GM12878 (cell line): ENCODE measurements around the gene PPIL6. TPM values are rescaled to one million over a fixed set of nuclear protein-coding genes. Genes with fewer than 3 reads are reported as not detected.
A peak's percentile ranks its signal among the peaks of the same experiment; 100 is the strongest.

ENCODE experiments used
- DPF2 ChIP-seq: fragments of 450-650 bp; IDR thresholded peaks from 2 replicates; pipeline ENCODE4 v1.6.1; 2017; ENCODE audit warnings: mild to moderate bottlenecking
- EED ChIP-seq: sonication (generic); IDR thresholded peaks from 2 replicates; pipeline ENCODE4 v1.6.1; 2016; ENCODE audit warnings: antibody characterized with exemption, low read depth
- EP300 ChIP-seq, 2 experiments: fragments of 150-350 bp in 1 of 2; IDR thresholded peaks; 2 replicates each; pipeline ENCODE4 v1.6.1; 2011 to 2012; ENCODE audit warnings: low read depth in 2 of 2, low read length in 2 of 2, borderline replicate concordance in 1 of 2, improper control_type of control experiment in 1 of 2, inconsistent platforms in 1 of 2; ENCODE audit not compliant: control insufficient read depth in 1 of 2
- ETV6 ChIP-seq, 2 experiments: fragments of 450-650 bp in 1 of 2; IDR thresholded peaks in 1 of 2; conservative IDR thresholded peaks in 1 of 2; 2 replicates each; pipeline ENCODE4 v1.6.1; 2014; ENCODE audit warnings: antibody characterized with exemption in 1 of 2, borderline replicate concordance in 1 of 2, low read depth in 1 of 2, mild to moderate bottlenecking in 1 of 2, moderate library complexity in 1 of 2
- HDGF ChIP-seq: fragments of 450-650 bp; IDR thresholded peaks from 2 replicates; pipeline ENCODE4 v1.6.1; 2016; ENCODE audit warnings: antibody characterized with exemption
- MXI1 ChIP-seq: fragments of 150-350 bp; IDR thresholded peaks from 2 replicates; pipeline ENCODE4 v1.6.1; 2011; ENCODE audit warnings: low read depth, mild to moderate bottlenecking, inconsistent platforms, low read length, improper control_type of control experiment
- MYB ChIP-seq: fragments of 150-350 bp; IDR thresholded peaks from 2 replicates; pipeline ENCODE4 v1.6.1; 2014; ENCODE audit warnings: mild to moderate bottlenecking, low read depth, low read length, borderline replicate concordance
- POLR2A ChIP-seq: IDR thresholded peaks from 2 replicates; pipeline ENCODE4 v1.6.1; 2011; ENCODE audit warnings: low read depth, mild to moderate bottlenecking, low read length
- RUNX3 ChIP-seq: IDR thresholded peaks from 2 replicates; pipeline ENCODE4 v1.6.1; 2012; ENCODE audit warnings: low read length, inconsistent platforms
- TCF3 ChIP-seq: IDR thresholded peaks from 2 replicates; pipeline ENCODE4 v1.6.1; 2012; ENCODE audit warnings: low read depth, mild to moderate bottlenecking, low read length, borderline replicate concordance; ENCODE audit not compliant: insufficient read depth
- polyA plus RNA-seq, 11 experiments: library from polyadenylated mRNA; depleted of rRNA in 4 of 11; unstranded in 6 of 11; stranded (reverse) in 5 of 11; fragments of >200 nt; fragmentation: Nextera tagmentation in 4 of 11; fragmentation: Illumina TruSeq in 1 of 11; extraction: Ambion mirVana in 4 of 11; extraction: Trizol in 1 of 11; gene quantifications; 1 replicate in 1 of 11; 2 replicates in 10 of 11; pipeline versions ENCODE4 v1.2.1 to v1.2.3, GENCODE V29; 2011 to 2016; ENCODE audit warnings: inconsistent platforms in 2 of 11, missing spikeins in 2 of 11, low read depth in 1 of 11
- total RNA-seq, 4 experiments: library from RNA; depleted of rRNA in 3 of 4; stranded (reverse); fragments of >200 nt in 3 of 4; fragmentation: Illumina TruSeq in 1 of 4; extraction: Trizol in 1 of 4; gene quantifications; 2 replicates each; pipeline versions ENCODE4 v1.2.1 to v1.2.3, GENCODE V29; 2013 to 2021
- TF ChIP-seq, protein P1 (sequence below), 3 experiments: IDR thresholded peaks in 2 of 3; conservative IDR thresholded peaks in 1 of 3; 2 replicates each; pipeline ENCODE4 v1.5.1; 2011; ENCODE audit warnings: low read depth in 3 of 3, low read length in 3 of 3, mild to moderate bottlenecking in 3 of 3, control low read depth in 2 of 3, moderate library complexity in 2 of 3, inconsistent platforms in 1 of 3, mixed read lengths in 1 of 3; ENCODE audit not compliant: control insufficient read depth in 2 of 3, insufficient read depth in 1 of 3; ENCODE audit errors: extremely low read depth in 1 of 3
- TF ChIP-seq, protein P2 (sequence below): fragments of 450-650 bp; IDR thresholded peaks from 2 replicates; pipeline ENCODE4 v1.6.1; 2016; ENCODE audit warnings: mild to moderate bottlenecking, moderate library complexity, borderline replicate concordance

The PPIL6 gene
- total and polyA plus RNA-seq, 10 of the 15 experiments (the other 5 are each of a cell fraction or from before 2014, with no cell fraction given) = 0.01 to 0.26 (median 0.12) TPM; not detected in 5

DNA sequence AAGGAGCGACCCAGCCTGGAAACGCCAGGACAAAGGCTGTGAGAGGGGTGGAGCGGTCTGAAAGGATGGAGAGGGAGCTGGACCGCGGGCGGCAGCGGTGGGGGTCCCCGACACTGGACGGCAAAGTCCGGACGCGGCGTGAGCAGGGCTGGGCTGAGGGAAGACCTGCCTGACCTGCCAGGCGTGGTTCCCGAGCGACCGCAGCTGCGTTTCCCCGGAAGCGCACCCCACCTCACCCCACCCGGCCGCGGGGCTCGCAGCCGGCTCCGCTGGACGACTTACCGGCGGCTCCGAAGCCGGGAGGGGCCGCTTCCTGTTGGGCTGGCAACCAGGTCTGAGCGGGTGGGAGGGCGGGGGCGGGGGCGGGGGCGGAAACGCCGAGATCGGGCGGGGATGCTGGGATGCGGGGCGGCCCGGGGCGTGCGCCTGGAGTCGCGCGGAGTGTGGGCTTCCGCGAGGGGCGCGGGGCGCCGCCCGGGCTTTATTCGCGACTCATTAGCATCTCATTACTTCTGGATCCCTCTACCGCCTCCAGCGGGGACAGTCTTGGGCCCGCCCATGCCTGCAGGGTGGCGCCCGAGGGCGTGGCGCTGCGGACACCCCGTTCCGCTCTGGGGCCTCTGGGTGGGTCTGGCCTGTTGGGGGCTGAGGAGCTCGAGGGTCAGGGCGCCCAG is 15.1 kb upstream of the PPIL6 start, which contains the start of gene MICAL1 (continued):
- TF ChIP-seq, protein P1, sequence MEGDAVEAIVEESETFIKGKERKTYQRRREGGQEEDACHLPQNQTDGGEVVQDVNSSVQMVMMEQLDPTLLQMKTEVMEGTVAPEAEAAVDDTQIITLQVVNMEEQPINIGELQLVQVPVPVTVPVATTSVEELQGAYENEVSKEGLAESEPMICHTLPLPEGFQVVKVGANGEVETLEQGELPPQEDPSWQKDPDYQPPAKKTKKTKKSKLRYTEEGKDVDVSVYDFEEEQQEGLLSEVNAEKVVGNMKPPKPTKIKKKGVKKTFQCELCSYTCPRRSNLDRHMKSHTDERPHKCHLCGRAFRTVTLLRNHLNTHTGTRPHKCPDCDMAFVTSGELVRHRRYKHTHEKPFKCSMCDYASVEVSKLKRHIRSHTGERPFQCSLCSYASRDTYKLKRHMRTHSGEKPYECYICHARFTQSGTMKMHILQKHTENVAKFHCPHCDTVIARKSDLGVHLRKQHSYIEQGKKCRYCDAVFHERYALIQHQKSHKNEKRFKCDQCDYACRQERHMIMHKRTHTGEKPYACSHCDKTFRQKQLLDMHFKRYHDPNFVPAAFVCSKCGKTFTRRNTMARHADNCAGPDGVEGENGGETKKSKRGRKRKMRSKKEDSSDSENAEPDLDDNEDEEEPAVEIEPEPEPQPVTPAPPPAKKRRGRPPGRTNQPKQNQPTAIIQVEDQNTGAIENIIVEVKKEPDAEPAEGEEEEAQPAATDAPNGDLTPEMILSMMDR (IDR thresholded peaks at IDR 0.05 in 2 of 3, conservative IDR thresholded peaks at IDR 0.05 in 1 of 3; ENCODE audit: control insufficient read depth in 2 of 3, extremely low read depth in 1 of 3, insufficient read depth in 1 of 3, low read depth in 3 of 3, low read length in 3 of 3) = peak in 2 of 3 experiments; percentile 19 to 45; a peak in 4 of 6 replicates
- TF ChIP-seq MYB (no peak), TCF3 (peak; percentile 68), MXI1 (0 out of 2 replicates have a peak, but pooled peaks have one; percentile 47), HDGF (peak; percentile 51; the same call in 1 of the 2 replicates), DPF2 (peak; percentile 20; the same call in 1 of the 2 replicates), EP300 (IDR thresholded peaks at IDR 0.05; ENCODE audit: borderline replicate concordance in 1 of 2, control insufficient read depth in 1 of 2, low read depth in 2 of 2, low read length in 2 of 2) (0 out of 4 replicates have a peak, but pooled peaks of 1 of the 2 experiments have one; percentile 20), RUNX3 (peak; percentile 86), ETV6 (conservative IDR thresholded peaks at IDR 0.05 in 1 of 2, IDR thresholded peaks at IDR 0.05 in 1 of 2; ENCODE audit: borderline replicate concordance in 1 of 2, low read depth in 1 of 2) (peak in 1 of 2 experiments; percentile 69; a peak in 2 of 4 replicates), POLR2A (peak; percentile 82), EED (peak; percentile 66)
- TF ChIP-seq, protein P2, sequence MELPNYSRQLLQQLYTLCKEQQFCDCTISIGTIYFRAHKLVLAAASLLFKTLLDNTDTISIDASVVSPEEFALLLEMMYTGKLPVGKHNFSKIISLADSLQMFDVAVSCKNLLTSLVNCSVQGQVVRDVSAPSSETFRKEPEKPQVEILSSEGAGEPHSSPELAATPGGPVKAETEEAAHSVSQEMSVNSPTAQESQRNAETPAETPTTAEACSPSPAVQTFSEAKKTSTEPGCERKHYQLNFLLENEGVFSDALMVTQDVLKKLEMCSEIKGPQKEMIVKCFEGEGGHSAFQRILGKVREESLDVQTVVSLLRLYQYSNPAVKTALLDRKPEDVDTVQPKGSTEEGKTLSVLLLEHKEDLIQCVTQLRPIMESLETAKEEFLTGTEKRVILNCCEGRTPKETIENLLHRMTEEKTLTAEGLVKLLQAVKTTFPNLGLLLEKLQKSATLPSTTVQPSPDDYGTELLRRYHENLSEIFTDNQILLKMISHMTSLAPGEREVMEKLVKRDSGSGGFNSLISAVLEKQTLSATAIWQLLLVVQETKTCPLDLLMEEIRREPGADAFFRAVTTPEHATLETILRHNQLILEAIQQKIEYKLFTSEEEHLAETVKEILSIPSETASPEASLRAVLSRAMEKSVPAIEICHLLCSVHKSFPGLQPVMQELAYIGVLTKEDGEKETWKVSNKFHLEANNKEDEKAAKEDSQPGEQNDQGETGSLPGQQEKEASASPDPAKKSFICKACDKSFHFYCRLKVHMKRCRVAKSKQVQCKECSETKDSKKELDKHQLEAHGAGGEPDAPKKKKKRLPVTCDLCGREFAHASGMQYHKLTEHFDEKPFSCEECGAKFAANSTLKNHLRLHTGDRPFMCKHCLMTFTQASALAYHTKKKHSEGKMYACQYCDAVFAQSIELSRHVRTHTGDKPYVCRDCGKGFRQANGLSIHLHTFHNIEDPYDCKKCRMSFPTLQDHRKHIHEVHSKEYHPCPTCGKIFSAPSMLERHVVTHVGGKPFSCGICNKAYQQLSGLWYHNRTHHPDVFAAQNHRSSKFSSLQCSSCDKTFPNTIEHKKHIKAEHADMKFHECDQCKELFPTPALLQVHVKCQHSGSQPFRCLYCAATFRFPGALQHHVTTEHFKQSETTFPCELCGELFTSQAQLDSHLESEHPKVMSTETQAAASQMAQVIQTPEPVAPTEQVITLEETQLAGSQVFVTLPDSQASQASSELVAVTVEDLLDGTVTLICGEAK = peak; percentile 21; the same call in 1 of the 2 replicates
